Ascending aorta (tissue), 2 donors: ENCODE results near the gene HSPBP1. TPM values are rescaled to one million over a fixed set of nuclear protein-coding genes. Genes with fewer than 3 reads are reported as not detected.

Experiments
- DNase-seq, 2 donors: peaks; one replicate each; pipeline ENCODE4 v3.0.0-alpha.2; 2019; ENCODE audit warnings: low spot score in 2 of 2
- H3K27ac ChIP-seq, 2 donors: fragments of 200-600 bp; sonication (generic); one replicate each; pipeline ENCODE4 v1.5.1; 2016 to 2017; ENCODE audit warnings: mild to moderate bottlenecking in 1 of 2
- H3K27me3 ChIP-seq: fragments of 200-600 bp; sonication (generic); one replicate; pipeline ENCODE4 v1.5.1; 2017
- H3K36me3 ChIP-seq, 2 donors: fragments of 200-600 bp; sonication (generic); one replicate each; pipeline ENCODE4 v1.5.1; 2016
- H3K4me1 ChIP-seq, 2 donors: fragments of 200-600 bp; sonication (generic); one replicate each; pipeline ENCODE4 v1.5.1; 2016 to 2017; ENCODE audit warnings: mild to moderate bottlenecking in 1 of 2
- H3K4me3 ChIP-seq, 2 donors: fragments of 200-600 bp; sonication (generic); one replicate each; pipeline ENCODE4 v1.5.1; 2016 to 2017; ENCODE audit warnings: mild to moderate bottlenecking in 1 of 2
- H3K9me3 ChIP-seq, 2 donors: fragments of 200-600 bp; sonication (generic); one replicate each; pipeline ENCODE4 v1.5.1; 2016
- CTCF ChIP-seq, 3 experiments: fragments of 200-600 bp in 2 of 3; fragments of 450-650 bp in 1 of 3; sonication (generic) in 2 of 3; IDR thresholded peaks; one replicate each; pipeline ENCODE4 v1.5.1; 2016 to 2019; ENCODE audit warnings: antibody characterized with exemption in 3 of 3, mild to moderate bottlenecking in 1 of 3, moderate library complexity in 1 of 3
- intact Hi-C: fragments of 100-400 bp; cut with DNase I; formaldehyde crosslinking; loops from one replicate; pipeline ENCODE4 v1.15.1; 2023
- total RNA-seq: library from RNA; depleted of rRNA; stranded (reverse); fragments of >200 nt; gene quantifications from one replicate; pipeline ENCODE4 v1.1.0, GENCODE V29; 2016

HSPBP1 gene
- total RNA-seq, 1 donor from 2014 or later: 72.7 TPM

GRCh38 chr19:55321466-55322137, 41.7 kb upstream of the HSPBP1 start:
- no peak for DNase-seq
- Histone ChIP-seq H3K27me3 (no peaks in the 10 kb centered on the region), H3K27ac (no peak overlapping the region), H3K4me3 (no peak overlapping the region), H3K9me3 (no peaks in the 10 kb centered on the region), H3K36me3 (no peaks in the 10 kb centered on the region), H3K4me1 (no peaks in the 10 kb centered on the region)
- intact Hi-C loops: no loop called here
- TF ChIP-seq CTCF (IDR thresholded peaks at IDR 0.05): no peak

- H3K27me3 ChIP-seq: no peaks in the 10 kb centered on the region
- intact Hi-C loops: no loop called here
Measured at GRCh38 chr19:55320844-55321419, 41.0 kb upstream of the HSPBP1 start.

GRCh38 chr19:55319785-55320184, 39.9 kb upstream of the HSPBP1 start:
- Histone ChIP-seq H3K9me3 (no peaks in the 10 kb centered on the region), H3K27ac (no peak overlapping the region), H3K36me3 (no peaks in the 10 kb centered on the region), H3K27me3 (no peaks in the 10 kb centered on the region), H3K4me3 (no peak overlapping the region), H3K4me1 (no peaks in the 10 kb centered on the region)
- no peak for TF ChIP-seq CTCF (IDR thresholded peaks at IDR 0.05)
- intact Hi-C loops: no loop called here
- DNase-seq: no peak

More at GRCh38 chr19:55320844-55321419, 41.0 kb upstream of the HSPBP1 start:
- no peak for DNase-seq
- no peak overlapping the region for H3K4me3 ChIP-seq
- no peaks in the 10 kb centered on the region for H3K9me3 ChIP-seq
- H3K27ac ChIP-seq: no peak overlapping the region
- no peaks in the 10 kb centered on the region for H3K36me3 ChIP-seq
- no peak for TF ChIP-seq CTCF (IDR thresholded peaks at IDR 0.05)
- H3K4me1 ChIP-seq: no peaks in the 10 kb centered on the region

GRCh38 chr19:55316646-55317045, 36.7 kb upstream of the HSPBP1 start:
- H3K9me3 ChIP-seq: no peaks in the 10 kb centered on the region
- H3K27me3 ChIP-seq: no peaks in the 10 kb centered on the region
- no peak for DNase-seq
- no peaks in the 10 kb centered on the region for H3K36me3 ChIP-seq
- intact Hi-C loops: no loop called here
- TF ChIP-seq CTCF (IDR thresholded peaks at IDR 0.05): no peak
- H3K27ac ChIP-seq: no peak overlapping the region
- H3K4me3 ChIP-seq: no peak overlapping the region
- no peaks in the 10 kb centered on the region for H3K4me1 ChIP-seq

GRCh38 chr19:55315956-55316525, 36.1 kb upstream of the HSPBP1 start:
- H3K4me1 ChIP-seq: no peaks in the 10 kb centered on the region
- no peaks in the 10 kb centered on the region for H3K9me3 ChIP-seq
- no peak overlapping the region for H3K4me3 ChIP-seq
- intact Hi-C loops: no loop called here
- H3K27me3 ChIP-seq: no peaks in the 10 kb centered on the region
- no peak overlapping the region for H3K27ac ChIP-seq
- no peak for TF ChIP-seq CTCF (IDR thresholded peaks at IDR 0.05)
- DNase-seq: no peak
- H3K36me3 ChIP-seq: no peaks in the 10 kb centered on the region
